GM12891 (cell line): Measurements from ENCODE around the gene MSI2.

Experiments
- POLR2A ChIP-seq: IDR thresholded peaks from 2 replicates; pipeline ENCODE4 v1.6.1; 2011; ENCODE audit warnings: low read depth, low read length, control low read depth
- POLR2AphosphoS5 ChIP-seq: IDR thresholded peaks from 2 replicates; pipeline ENCODE4 v1.6.1; 2011; ENCODE audit warnings: low read depth, low read length, control low read depth

- no peak for TF ChIP-seq POLR2A
- TF ChIP-seq POLR2AphosphoS5 = no peak
These were observed 388.0 kb downstream of the MSI2 start for GRCh38 chr17:57644326-57644725.
